GM19023 (cell line): ENCODE results near the gene PSMD12.
"Not testable (repeated sequence)": the region's sequence is repeated elsewhere in the genome, so short reads cannot be mapped to it uniquely, and the experiment has no call there.

Experiments used
- ATAC-seq: cut with Tn5 transposase; IDR thresholded peaks from one replicate; pipeline ENCODE4 v1.9.1; 2021; ENCODE audit warnings: mild to moderate bottlenecking, moderate library complexity; ENCODE audit not compliant: unreplicated experiment

PSMD12 gene

DNA sequence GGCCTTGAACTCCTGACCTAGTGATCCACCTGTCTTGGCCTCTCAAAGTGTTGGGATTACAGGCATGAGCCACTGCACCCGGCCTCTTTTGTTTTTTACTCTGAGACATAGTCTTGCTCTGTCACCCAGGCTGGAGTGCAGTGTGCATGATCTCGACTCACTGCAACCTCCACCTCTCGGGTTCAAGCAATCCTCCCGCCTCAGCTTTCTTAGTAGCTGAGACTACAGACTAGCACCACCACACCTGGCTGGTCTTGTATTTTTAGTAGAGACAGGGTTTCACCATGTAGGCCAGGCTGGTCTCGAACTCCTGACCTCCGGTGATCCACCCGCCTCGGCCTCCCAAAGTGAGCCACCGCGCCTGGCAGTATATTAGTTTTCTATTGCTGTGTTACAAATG lies 22.2 kb upstream of the PSMD12 start:
- ATAC-seq: not testable (repeated sequence)

DNA sequence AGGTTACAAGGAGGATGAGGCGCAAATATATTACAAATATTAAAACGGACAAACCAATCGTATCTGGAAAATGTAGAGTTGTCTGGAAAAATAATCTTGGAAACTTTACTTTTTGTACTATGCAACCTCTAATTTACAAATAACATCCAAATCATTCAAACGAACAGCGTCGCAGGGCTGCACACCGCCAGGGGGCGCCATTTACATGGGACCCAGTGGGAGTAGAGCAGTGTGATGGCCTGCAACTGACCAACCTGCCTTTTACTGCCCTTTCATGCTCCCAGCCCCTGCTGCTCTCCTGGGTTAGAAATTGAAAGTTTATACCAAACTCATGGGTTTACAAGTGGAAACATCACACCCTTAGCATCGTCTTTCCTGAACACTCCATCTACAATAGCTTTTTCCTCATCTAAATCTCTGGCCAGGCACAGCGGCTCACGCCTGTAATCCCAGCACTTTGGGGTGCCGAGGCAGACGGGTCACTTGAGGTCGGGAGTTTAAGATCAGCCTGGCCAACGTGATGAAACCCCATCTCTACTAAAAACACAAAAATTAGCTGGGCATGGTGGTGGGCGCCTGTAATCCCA lies 20.7 kb upstream of the PSMD12 start:
- ATAC-seq: no peak

DNA sequence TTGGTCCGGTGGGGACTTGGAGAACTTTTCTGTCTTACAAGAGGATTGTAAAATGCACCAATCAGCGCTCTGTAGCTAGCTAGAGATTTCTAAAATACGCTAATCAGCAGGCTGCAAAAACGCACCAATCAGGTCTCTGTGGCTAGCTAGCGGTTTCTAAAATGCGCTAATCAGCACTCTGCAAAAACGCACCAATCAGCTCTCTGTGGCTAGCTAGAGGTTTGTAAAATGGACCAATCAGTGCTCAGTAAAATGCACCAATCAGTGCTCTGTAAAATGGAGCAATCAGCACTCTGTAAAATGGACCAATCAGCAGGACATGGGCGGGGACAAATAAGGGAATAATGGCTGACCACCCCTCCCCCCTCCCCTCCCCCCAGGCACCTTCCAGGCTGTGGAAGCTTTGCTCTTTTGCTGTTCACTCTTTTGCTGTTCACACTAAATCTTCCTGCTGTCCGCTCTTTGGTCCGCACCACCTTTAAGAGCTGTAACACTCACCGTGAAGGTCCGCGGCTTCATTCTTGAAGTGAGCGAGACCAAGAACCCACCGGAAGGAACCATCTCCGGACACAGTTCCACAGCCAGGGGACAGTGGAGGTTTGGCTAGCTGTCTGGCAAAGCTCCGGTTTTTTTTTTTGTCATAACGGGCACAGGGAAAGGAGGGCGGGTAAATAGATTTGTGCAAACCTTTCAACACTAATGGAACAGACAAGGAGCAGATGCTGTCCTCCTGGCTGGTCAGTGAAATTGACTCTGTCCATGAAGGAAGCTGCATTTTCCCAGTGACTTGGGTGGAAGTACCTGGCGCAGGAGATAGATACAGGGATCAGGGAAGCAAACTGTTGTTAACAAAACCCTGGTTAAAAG lies 19.0 kb upstream of the PSMD12 start:
- no peak for ATAC-seq

DNA sequence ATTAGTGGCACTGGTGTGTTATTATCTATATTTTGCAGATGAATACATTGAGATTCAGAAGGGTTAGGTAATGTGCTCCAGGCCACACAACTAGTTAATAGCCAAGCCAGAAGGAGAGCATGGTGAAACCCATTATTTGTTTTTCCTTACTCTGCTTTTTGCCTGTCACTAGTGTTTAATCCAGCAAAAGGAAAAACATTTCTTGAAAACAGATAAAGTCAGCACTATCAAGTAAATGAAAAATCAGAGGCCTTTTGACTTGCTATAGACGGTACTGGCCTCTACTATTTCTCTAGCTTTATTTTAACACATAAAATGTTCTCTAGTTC lies 15.5 kb upstream of the PSMD12 start:
- no peak for ATAC-seq

DNA sequence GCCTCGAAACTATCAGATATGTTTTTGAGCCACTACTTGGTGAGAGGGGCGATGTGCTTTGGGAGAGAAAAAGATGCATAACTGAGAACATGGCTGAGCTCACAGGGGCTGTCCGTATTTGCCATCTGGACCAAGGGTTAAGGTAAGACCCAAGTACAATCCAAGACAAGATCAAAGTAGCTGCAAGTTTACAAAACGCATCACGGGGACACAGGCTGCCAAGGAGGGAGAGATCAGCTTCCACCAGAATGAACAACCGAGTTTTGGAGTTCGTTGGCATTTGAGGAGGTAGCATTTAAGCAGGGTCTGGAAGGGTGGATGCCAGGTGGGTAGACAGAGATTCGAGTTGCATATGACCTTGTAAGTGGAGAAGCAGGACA lies 12.9 kb upstream of the PSMD12 start:
- ATAC-seq: no peak

DNA sequence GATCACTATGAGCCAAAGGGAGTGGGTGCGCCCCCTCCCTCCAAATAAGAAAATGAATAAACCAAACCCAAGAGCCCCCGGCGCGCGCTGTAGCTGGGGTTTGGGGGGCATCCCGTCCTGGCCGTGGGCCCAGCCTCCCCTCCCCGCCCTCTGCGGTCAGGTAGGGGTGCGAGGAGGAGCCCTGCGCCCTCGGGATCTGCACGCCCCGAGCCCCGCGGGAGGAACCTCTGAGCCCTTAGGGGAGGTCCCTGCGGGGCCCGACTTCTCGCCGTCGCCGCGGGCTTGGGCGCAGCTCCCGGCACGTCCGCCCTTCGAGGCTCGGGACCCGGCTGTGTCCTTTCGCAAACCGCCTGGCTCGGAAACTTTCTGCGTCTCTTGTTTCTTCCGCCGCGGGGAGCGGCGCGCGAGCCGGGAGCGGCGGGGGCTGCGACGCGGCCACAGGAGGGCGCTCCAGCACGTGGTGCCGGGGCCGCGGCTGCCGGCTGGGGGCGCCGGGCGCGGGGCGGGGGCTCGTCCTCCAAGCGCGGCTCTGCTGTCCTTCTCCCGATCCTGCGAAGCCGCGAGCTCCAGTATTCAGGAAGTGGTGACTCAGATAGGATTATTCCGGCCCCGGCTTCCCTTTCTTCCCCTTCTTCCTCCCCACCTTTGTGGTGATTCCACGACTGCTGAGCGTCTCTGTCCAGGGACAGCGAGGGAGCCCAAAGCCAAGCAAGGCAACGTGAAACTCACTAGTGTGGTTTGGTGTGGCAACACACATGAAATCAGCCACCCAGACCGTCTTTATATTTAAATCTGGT lies 12.3 kb upstream of the PSMD12 start:
- ATAC-seq: peak; percentile 33

DNA sequence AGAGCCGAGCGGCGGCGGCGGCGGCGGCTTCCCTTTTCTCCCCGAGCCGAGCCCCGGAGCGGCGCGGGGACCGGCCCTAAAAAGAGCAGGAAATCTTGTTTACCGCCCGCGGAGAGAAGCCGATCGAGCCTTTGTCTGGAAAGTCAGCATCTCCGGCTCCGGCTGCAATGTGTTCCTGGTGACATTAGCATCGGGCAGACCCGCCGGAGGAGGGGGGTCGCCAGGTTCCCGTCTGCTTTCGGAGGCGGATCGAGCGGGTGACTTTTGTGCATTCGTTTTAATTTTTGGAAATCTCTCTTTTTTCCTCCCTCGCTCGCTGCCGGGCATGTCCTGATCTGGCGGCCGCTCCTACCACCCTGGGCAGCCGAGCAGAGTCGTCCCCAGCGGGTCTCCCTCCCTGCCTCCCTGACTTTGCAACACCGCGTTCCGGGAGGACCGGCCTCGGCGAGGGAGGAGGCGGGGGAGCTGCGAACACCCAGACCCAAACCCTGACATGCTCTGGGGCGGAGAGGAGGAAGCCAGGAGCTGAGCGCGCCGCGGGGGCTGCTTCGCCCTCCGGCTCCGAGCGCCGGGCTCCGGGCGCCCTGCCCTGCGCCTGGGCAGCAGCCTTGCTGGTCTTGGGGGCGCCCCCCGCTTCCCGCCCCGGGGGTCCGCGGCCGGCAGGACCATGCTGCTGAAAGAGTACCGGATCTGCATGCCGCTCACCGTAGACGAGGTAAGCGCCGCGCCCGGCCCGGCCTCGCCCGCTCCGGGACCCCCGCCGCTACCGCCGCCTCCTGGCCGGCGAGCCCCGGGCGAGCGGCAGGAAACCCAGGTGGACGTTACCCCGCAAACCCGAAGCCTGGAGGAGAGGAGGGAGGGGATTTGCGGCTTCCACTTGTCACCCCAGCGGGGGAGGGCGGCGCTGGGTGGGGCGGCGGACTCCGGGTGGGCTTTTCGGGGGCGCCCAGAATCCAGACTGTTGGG lies 11.4 kb upstream of the PSMD12 start:
- ATAC-seq: peak; percentile 17

DNA sequence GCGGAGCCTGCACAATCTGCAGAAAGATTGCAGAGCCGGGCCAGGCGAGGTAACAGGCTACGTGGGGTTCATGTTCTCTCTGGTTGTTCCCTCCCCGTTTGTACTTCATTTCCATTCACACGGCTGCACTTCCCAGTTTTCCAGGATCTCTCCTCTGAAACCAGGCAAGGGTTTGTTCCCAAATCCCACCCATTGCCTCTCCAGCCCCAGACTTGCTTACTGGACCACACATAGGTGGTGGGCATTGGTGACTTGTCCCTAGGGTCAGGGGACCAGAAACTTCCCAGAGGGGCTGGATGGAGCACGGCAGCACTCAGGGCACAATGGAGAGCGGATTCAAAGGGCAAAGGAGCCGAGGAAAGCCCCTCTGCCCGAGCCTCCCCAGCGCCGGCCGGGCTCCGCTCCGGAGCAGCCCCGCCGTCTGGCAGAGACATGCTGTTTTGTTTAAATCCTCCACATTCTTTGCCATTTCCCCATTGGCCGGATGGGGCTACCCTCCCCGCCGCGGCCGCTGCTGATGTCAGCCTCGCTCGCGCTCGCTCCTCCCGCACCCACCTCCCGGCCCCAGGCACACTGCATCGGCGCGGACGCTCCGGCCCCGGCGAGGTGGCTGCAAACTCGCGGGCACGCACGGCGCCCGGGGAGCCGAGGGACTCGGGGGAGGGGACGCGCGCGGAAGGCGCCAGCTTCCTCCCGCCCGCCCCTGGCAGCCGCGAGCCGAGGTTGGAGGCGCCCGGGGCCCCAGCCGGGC lies 10.5 kb upstream of the PSMD12 start, which contains the start of gene PITPNC1:
Gene PITPNC1, plus strand, starts transcription at position 545 of the 751 bp plus-strand sequence.
- peak; percentile 66 for ATAC-seq

DNA sequence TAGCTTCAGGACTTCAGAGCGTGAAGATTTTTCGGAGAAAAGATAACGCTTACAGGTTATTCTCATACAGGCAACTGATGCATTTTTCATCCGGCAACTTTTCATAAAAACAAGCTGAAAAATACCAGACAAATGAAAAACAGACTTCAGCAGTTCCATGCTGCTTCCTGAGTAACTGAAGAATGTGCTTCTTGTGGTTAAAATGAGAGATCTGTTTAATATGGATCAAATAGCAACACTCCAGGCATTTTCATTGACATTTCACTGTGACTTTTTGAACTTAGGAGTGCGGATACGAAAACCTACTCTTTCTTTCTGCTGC lies 10.0 kb upstream of the PSMD12 start:
- no peak for ATAC-seq

DNA sequence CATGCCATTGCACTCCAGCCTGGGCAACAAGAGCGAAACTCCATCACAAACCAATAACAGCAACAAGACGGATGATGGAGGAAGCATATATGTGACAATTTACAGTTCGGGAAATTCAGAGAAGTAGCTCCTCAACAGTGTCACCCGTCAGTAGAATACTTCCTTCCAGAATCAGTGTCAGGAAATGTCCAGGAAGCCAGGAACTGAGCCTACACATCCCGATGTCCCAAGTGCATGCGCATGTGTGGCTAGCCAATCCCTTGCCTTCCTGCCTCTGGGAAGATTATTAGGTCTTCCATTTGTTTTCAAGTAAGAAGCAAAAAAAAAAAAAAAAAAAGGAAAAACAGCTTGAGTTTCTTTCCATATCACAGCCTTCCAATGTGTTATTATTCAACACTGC lies 9.3 kb upstream of the PSMD12 start:
- no peak for ATAC-seq

DNA sequence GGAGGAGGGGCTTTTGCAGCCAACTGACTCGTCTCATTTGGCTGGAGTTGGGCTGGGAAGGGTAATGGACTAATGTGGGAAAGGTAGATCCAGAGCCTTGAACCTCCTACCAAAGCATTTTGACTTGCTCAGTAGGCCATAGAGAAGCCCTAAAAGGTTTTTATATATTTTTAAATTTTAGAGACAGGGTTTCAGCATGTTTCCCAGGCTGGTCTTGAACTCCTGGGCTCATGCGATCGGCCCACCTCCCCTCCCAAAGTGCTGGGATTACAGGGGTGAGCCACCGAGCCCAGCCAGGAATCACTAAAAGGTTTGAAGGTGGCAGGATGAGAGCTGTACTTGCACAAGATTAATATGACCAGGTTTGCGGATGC lies 8.7 kb upstream of the PSMD12 start:
- no peak for ATAC-seq

DNA sequence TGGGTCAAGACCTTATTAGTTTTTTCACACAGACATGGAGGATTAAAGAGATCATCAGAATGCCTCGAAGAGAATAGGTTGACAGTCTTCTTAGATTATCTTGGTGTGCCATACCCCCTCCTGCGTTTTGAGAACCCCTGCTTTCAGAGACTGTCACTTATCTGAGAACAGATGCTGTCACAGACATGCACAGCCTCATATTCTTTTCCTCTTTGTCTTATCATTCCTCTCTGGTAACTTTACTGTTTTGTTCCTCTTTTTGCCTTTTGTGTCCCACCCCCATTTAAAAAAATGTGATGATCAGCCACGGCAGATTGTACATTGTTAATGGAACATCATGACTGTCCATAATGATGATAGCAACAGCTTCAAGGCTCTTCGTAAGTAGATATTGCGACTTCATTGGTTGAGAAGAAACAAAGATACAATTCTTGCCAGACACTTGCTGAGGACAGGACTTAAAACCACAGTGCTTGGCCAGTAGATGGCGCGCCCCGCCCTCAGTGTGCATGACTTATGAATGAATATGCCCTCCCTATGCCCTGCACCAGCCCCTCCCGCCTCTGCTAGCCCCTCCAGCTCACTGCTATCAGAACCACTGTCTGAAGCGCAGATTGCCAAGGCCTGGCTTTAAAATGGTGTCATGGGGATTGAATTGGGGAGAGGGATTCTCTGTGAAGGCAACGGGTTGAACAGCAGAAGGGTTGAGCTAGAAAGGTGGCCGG lies 8.1 kb upstream of the PSMD12 start:
- ATAC-seq: peak; percentile 35

DNA sequence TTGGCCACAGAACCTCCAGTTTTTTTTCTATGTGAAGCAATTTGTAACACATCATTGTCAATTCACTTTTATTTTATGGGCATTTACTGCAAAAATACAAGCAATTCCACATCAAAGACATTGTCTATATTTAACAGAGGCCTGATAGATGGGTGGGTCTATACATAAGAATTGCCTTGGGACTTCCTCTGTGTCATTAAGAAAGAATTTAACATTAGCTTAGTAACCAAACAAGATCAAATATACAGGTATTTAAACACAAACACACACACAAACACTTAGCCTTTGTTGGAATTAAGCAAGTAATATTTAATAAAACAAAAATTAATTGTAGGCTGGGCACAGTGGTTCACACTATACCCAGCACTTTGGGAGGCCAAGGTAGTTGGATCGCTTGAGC lies 6.4 kb upstream of the PSMD12 start:
- no peak for ATAC-seq

DNA sequence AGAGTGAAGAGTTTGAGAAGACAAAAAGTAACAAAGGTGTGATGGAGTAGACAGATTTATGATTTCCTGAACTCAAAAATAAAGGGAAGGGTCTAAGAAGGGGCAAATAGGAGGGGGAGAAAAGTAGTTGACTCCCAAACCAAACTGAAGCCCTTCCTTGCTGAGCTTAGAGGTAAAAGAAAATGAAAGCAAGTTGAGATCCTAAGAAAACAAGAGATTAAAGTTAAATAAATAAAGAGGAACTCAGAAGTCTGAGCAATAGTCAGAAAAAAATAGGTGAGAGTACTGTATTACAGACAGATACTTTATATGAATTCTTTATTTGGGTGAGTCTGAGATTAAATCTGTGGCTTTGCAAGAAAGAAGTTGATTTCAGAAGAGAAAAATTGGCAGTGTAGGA lies 3.3 kb upstream of the PSMD12 start:
- no peak for ATAC-seq

DNA sequence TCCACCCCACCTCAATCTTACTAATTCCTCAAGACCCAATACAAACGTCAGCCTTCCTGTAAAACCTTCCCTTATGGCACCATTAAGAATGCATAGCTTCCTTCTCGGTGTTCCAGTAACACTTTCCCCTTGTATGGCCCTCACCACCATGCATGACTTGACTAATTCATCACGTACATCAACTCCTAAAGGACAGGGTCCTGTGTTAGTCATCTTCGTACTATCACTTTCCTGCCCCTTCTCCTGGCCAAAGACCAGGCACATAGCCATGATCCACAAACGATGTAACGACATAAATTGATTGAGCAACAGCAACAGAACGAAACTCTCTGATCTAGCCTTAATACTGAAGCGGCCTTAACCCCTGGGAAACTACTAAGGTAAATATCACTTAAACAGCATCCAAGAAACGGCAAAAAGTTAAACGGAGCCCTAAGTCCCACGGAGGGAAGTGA lies 612 bp downstream of the PSMD12 start:
- ATAC-seq: peak; percentile 7

DNA sequence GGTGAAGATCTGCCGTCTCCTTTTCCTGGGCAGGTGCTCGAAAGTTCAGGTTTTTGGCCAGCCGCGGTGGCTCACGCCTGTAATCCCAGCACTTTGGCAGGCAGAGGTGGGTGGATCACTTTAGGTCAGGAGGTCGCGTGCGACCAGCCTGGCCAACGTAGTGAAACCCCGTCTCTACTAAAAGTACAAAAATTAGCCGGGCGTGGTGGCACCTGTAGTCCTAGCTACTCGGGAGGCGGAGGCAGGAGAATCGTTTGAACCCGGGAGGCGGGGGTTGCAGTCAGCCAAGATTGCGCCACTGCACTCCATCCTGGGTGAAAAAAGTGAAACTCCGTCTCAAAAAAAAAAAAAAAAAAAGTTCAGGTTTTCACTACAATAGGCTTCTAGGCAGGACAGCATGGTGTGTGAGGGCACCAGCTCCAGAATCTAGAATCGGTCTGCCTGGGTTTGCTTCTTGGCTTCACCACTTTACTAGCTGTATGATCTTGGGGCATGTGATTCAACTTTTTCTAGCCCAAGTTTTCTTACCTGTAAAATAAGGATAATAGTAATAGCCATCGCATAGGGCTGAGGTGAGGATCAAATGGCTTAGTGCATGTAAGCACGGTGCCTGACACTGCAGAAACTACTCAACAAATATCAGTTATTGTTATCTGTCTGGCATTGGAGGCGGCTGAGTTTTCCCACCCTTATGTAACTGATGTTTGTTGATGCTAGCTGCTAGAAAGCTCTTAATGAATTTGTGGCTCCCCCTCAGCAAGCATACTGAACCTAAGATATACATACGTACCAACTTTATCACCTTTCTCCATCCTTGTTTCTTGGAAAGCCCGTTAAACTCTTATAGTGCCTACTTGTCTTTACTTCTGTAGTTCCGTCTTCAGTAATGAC lies 1.3 kb downstream of the PSMD12 start:
- ATAC-seq: peak; percentile 2

DNA sequence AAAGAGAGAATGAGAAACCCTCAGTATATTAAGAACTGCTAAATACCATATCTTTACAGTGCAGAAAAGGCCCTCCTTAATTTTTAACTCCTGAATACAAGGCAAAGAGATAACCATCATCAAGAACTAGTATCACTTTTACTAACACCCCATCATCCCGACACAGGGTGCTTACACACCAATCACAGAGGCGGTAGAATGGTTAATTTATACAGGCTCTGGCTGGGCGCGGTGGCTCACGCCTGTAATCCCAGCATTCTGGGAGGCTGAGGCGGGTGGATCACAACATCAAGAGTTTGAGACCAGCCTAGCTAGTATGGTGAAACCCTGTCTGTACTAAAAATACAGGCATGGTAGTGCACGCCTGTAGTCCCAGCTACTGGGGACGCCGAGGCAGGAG lies 4.2 kb downstream of the PSMD12 start:
- ATAC-seq: no peak

DNA sequence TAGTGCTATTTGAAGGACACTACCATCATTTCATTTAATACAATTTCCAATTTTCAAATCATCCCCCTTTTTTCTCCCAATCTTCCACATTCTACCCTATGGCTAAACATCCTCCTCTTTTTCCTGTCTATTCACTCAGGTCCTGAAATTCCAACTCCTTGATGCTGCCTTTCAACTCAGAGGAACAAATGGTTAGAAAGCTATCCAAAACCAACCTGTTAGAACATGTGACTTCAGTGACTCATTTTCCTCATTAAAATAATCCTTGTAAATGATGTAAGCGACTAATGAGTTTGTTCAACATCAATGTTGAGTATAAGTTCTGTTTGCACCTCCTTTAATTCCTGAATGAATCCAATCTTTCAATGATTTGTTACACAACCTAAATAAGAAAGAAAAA lies 5.5 kb downstream of the PSMD12 start:
- no peak for ATAC-seq
